Breast epithelium (tissue), 4 donors: Measurements from ENCODE around the gene CAMSAP2. TPM values are rescaled to one million over a fixed set of nuclear protein-coding genes. Genes with fewer than 3 reads are reported as not detected.

Experiments
- DNase-seq, 2 donors: peaks; one replicate each; pipeline ENCODE4 v3.0.0-alpha.2; 2019; ENCODE audit warnings: low spot score in 2 of 2
- H3K27ac ChIP-seq, 2 donors: fragments of 200-600 bp; sonication (generic) in 1 of 2; one replicate each; pipeline ENCODE4 v1.5.1; 2016 to 2019; ENCODE audit warnings: mild to moderate bottlenecking in 1 of 2
- H3K27me3 ChIP-seq, 2 donors: fragments of 200-600 bp; sonication (generic) in 1 of 2; one replicate each; pipeline versions ENCODE4 v1.5.1 to v1.6.0; 2017 to 2019; ENCODE audit warnings: control low read depth in 1 of 2, mild to moderate bottlenecking in 1 of 2
- H3K36me3 ChIP-seq: fragments of 200-600 bp; one replicate; pipeline ENCODE4 v1.5.1; 2019
- H3K4me1 ChIP-seq, 2 donors: fragments of 200-600 bp; sonication (generic); one replicate each; pipeline ENCODE4 v1.5.1; 2016 to 2019; ENCODE audit warnings: control low read depth in 1 of 2
- H3K4me3 ChIP-seq, 3 donors: fragments of 200-600 bp; sonication (generic); 1 replicate in 2 of 3; 2 replicates in 1 of 3; pipeline ENCODE4 v1.5.1; 2016 to 2019; ENCODE audit warnings: mild to moderate bottlenecking in 3 of 3, moderate library complexity in 2 of 3
- H3K9me3 ChIP-seq, 2 donors: fragments of 200-600 bp; sonication (generic) in 1 of 2; one replicate each; pipeline ENCODE4 v1.5.1; 2016 to 2019; ENCODE audit warnings: control low read depth in 1 of 2
- CTCF ChIP-seq, 3 donors: fragments of 450-650 bp; IDR thresholded peaks; one replicate each; pipeline ENCODE4 v1.5.1; 2016 to 2017; ENCODE audit warnings: antibody characterized with exemption in 3 of 3, mild to moderate bottlenecking in 3 of 3, moderate library complexity in 3 of 3
- POLR2A ChIP-seq: fragments of 450-650 bp; IDR thresholded peaks from one replicate; pipeline ENCODE4 v1.6.1; 2016; ENCODE audit warnings: antibody characterized with exemption, mild to moderate bottlenecking, moderate library complexity
- POLR2AphosphoS5 ChIP-seq, 3 donors: sonication (generic); formaldehyde crosslinking; IDR thresholded peaks; one replicate each; pipeline ENCODE4 v1.6.1; 2017; ENCODE audit warnings: antibody characterized with exemption in 3 of 3
- intact Hi-C: fragments of 100-400 bp; cut with DNase I; formaldehyde crosslinking; loops from one replicate; pipeline ENCODE4 v1.15.1; 2023; ENCODE audit warnings: low total_unique reads
- total RNA-seq, 3 donors: library from RNA; depleted of rRNA; stranded (reverse); fragments of >200 nt; gene quantifications; one replicate each; pipeline ENCODE4 v1.1.0, GENCODE V29; 2016

Gene CAMSAP2
- total RNA-seq, 3 donors from 2014 or later = 36.4 to 42.4 (median 38.6) TPM

- no peaks in the 10 kb centered on the region for H3K9me3 ChIP-seq
- no peak for TF ChIP-seq CTCF (IDR thresholded peaks at IDR 0.05)
- TF ChIP-seq POLR2AphosphoS5 (IDR thresholded peaks at IDR 0.05) = no peak
- TF ChIP-seq POLR2A = no peak
- no peaks in the 10 kb centered on the region for H3K4me1 ChIP-seq
- no peaks in the 10 kb centered on the region for H3K27me3 ChIP-seq
- H3K36me3 ChIP-seq = no peaks in the 10 kb centered on the region
- H3K4me3 ChIP-seq = no peak overlapping the region
- no peak for DNase-seq
- H3K27ac ChIP-seq = no peak overlapping the region
- intact Hi-C loops = no loop called here
These were observed 144.4 kb downstream of the CAMSAP2 start for GRCh38 chr1:200883118-200883517.

GRCh38 chr1:200885623-200886402, 147.1 kb downstream of the CAMSAP2 start:
- H3K27me3 ChIP-seq = no peaks in the 10 kb centered on the region
- H3K27ac ChIP-seq = no peak overlapping the region
- no peaks in the 10 kb centered on the region for H3K36me3 ChIP-seq
- no peak for DNase-seq
- intact Hi-C loops = no loop called here
- no peaks in the 10 kb centered on the region for H3K9me3 ChIP-seq
- H3K4me1 ChIP-seq = no peaks in the 10 kb centered on the region
- H3K4me3 ChIP-seq = no peak overlapping the region
- TF ChIP-seq CTCF (IDR thresholded peaks at IDR 0.05) (no peak), POLR2AphosphoS5 (IDR thresholded peaks at IDR 0.05) (no peak), POLR2A (no peak)

GRCh38 chr1:200886594-200886993, 147.9 kb downstream of the CAMSAP2 start:
- no peaks in the 10 kb centered on the region for H3K9me3 ChIP-seq
- intact Hi-C loops = no loop called here
- no peaks in the 10 kb centered on the region for H3K36me3 ChIP-seq
- H3K4me3 ChIP-seq = no peak overlapping the region
- no peaks in the 10 kb centered on the region for H3K4me1 ChIP-seq
- no peak overlapping the region for H3K27ac ChIP-seq
- no peak for DNase-seq
- no peaks in the 10 kb centered on the region for H3K27me3 ChIP-seq
- TF ChIP-seq POLR2A = no peak
- TF ChIP-seq POLR2AphosphoS5 (IDR thresholded peaks at IDR 0.05) = no peak
- TF ChIP-seq CTCF (IDR thresholded peaks at IDR 0.05) = no peak

GRCh38 chr1:200887036-200887435, 148.3 kb downstream of the CAMSAP2 start:
- H3K4me3 ChIP-seq = no peak overlapping the region
- H3K9me3 ChIP-seq = no peaks in the 10 kb centered on the region
- TF ChIP-seq POLR2AphosphoS5 (IDR thresholded peaks at IDR 0.05) (no peak), POLR2A (no peak), CTCF (IDR thresholded peaks at IDR 0.05) (no peak)
- no peaks in the 10 kb centered on the region for H3K4me1 ChIP-seq
- no peak overlapping the region for H3K27ac ChIP-seq
- no peak for DNase-seq
- H3K27me3 ChIP-seq = no peaks in the 10 kb centered on the region
- H3K36me3 ChIP-seq = no peaks in the 10 kb centered on the region
- intact Hi-C loops = no loop called here

- H3K4me3 ChIP-seq = no peak overlapping the region
- no peak overlapping the region for H3K27ac ChIP-seq
- no peak for DNase-seq
- intact Hi-C loops = no loop called here
- no peaks in the 10 kb centered on the region for H3K4me1 ChIP-seq
- TF ChIP-seq POLR2AphosphoS5 (IDR thresholded peaks at IDR 0.05) (no peak), CTCF (IDR thresholded peaks at IDR 0.05) (no peak), POLR2A (no peak)
- H3K36me3 ChIP-seq = no peaks in the 10 kb centered on the region
- H3K27me3 ChIP-seq = no peaks in the 10 kb centered on the region
- no peaks in the 10 kb centered on the region for H3K9me3 ChIP-seq
These were observed 149.2 kb downstream of the CAMSAP2 start for GRCh38 chr1:200887772-200888348.
